ENCODE results near the gene ALG6.

ALG6 gene

GRCh38 chr1:63367215-63368103 is at the start of gene ALG6:
Gene ALG6 (plus strand): TSS chr1:63367627. CDS start chr1:63370978, 3,351 bp downstream.
- peak; percentile 93 for ATAC-seq (ENCODE audit: low read depth)

GRCh38 chr1:63317817-63318152 is 49.6 kb upstream of the ALG6 start:
- peaks cover 6% of the 10 kb centered on the region for H3K36me3 Mint-ChIP-seq
- peaks cover 31% of the 10 kb centered on the region for H3K27me3 Mint-ChIP-seq
- peak overlapping the region; percentile 42 for H3K4me3 Mint-ChIP-seq
- peaks cover 13% of the 10 kb centered on the region for H3K4me1 Mint-ChIP-seq
- H3K9me3 Mint-ChIP-seq = peaks cover 8% of the 10 kb centered on the region
- no peak for DNase-seq (ENCODE audit: low spot score in 2 of 2)
- ATAC-seq (ENCODE audit: low read depth) = no peak
- no peak overlapping the region for H3K27ac Mint-ChIP-seq

More at GRCh38 chr1:63367215-63368103, at the start of gene ALG6:
- peak within 1 kb of the TSS; percentile 85 for H3K27ac Mint-ChIP-seq
- peaks cover 4% of the 10 kb centered on the region for H3K27me3 Mint-ChIP-seq
- peak within 1 kb of the TSS; percentile 94 for H3K4me3 Mint-ChIP-seq
- no peaks in the 10 kb centered on the region for H3K9me3 Mint-ChIP-seq
- peaks cover 17% of the 10 kb centered on the region for H3K4me1 Mint-ChIP-seq
- peak; percentile 93 to 99 for DNase-seq (ENCODE audit: low spot score in 2 of 2)
- peaks cover 8% of the 10 kb centered on the region for H3K36me3 Mint-ChIP-seq

GRCh38 chr1:63318201-63318979 is 49.0 kb upstream of the ALG6 start:
- Mint-ChIP-seq H3K27me3 (peaks cover 31% of the 10 kb centered on the region), H3K9me3 (peaks cover 8% of the 10 kb centered on the region), H3K4me3 (peak overlapping the region; percentile 44), H3K27ac (peak overlapping the region; percentile 86), H3K4me1 (peaks cover 13% of the 10 kb centered on the region), H3K36me3 (peaks cover 6% of the 10 kb centered on the region)
- DNase-seq (ENCODE audit: low spot score in 2 of 2) = no peak
- ATAC-seq (ENCODE audit: low read depth) = no peak

GRCh38 chr1:63319046-63320021 is 48.1 kb upstream of the ALG6 start:
- no peak for ATAC-seq (ENCODE audit: low read depth)
- no peak for DNase-seq (ENCODE audit: low spot score in 2 of 2)
- Mint-ChIP-seq H3K36me3 (peaks cover 6% of the 10 kb centered on the region), H3K27me3 (peaks cover 31% of the 10 kb centered on the region), H3K27ac (peak overlapping the region; percentile 86), H3K4me1 (peaks cover 13% of the 10 kb centered on the region), H3K4me3 (no peak overlapping the region), H3K9me3 (peaks cover 8% of the 10 kb centered on the region)

GRCh38 chr1:63320022-63320721 is 47.3 kb upstream of the ALG6 start:
- peak overlapping the region; percentile 86 for H3K27ac Mint-ChIP-seq
- DNase-seq (ENCODE audit: low spot score in 2 of 2) (no peak), ATAC-seq (ENCODE audit: low read depth) (no peak)
- peaks cover 29% of the 10 kb centered on the region for H3K27me3 Mint-ChIP-seq
- H3K4me3 Mint-ChIP-seq = no peak overlapping the region
- H3K9me3 Mint-ChIP-seq = peaks cover 10% of the 10 kb centered on the region
- H3K36me3 Mint-ChIP-seq = peaks cover 6% of the 10 kb centered on the region
- peaks cover 16% of the 10 kb centered on the region for H3K4me1 Mint-ChIP-seq

- Mint-ChIP-seq H3K4me1 (peaks cover 16% of the 10 kb centered on the region), H3K9me3 (peaks cover 10% of the 10 kb centered on the region), H3K27ac (peak overlapping the region; percentile 88), H3K4me3 (peak overlapping the region; percentile 72), H3K36me3 (peaks cover 6% of the 10 kb centered on the region), H3K27me3 (peaks cover 27% of the 10 kb centered on the region)
- DNase-seq (ENCODE audit: low spot score in 2 of 2) = peak in 1 of 2 donors; percentile 27
- no peak for ATAC-seq (ENCODE audit: low read depth)
Observed at GRCh38 chr1:63321066-63321784, 46.2 kb upstream of the ALG6 start.

- Mint-ChIP-seq H3K27me3 (peaks cover 24% of the 10 kb centered on the region), H3K27ac (peak overlapping the region; percentile 88), H3K9me3 (peaks cover 10% of the 10 kb centered on the region), H3K36me3 (peaks cover 6% of the 10 kb centered on the region), H3K4me1 (peaks cover 16% of the 10 kb centered on the region), H3K4me3 (peak overlapping the region; percentile 72)
- DNase-seq (ENCODE audit: low spot score in 2 of 2) (no peak), ATAC-seq (ENCODE audit: low read depth) (no peak)
Observed at GRCh38 chr1:63321785-63322113, 45.7 kb upstream of the ALG6 start.

- ATAC-seq (ENCODE audit: low read depth) (peak; percentile 32), DNase-seq (ENCODE audit: low spot score in 2 of 2) (peak in 1 of 2 donors; percentile 37)
- H3K4me1 Mint-ChIP-seq = peaks cover 16% of the 10 kb centered on the region
- peaks cover 26% of the 10 kb centered on the region for H3K27me3 Mint-ChIP-seq
- H3K9me3 Mint-ChIP-seq = peaks cover 10% of the 10 kb centered on the region
- peak within 1 kb of the TSS; percentile 88 for H3K27ac Mint-ChIP-seq
- H3K4me3 Mint-ChIP-seq = peak within 1 kb of the TSS; percentile 72
- H3K36me3 Mint-ChIP-seq = peaks cover 6% of the 10 kb centered on the region
Observed at GRCh38 chr1:63322114-63322943, 45.1 kb upstream of the ALG6 start, which contains the start of gene FOXD3. Gene FOXD3 (plus strand): TSS chr1:63322567. CDS start chr1:63323059, 492 bp downstream.

- Mint-ChIP-seq H3K4me3 (peak overlapping the region; percentile 70), H3K36me3 (peaks cover 9% of the 10 kb centered on the region), H3K27me3 (peaks cover 34% of the 10 kb centered on the region), H3K9me3 (peaks cover 14% of the 10 kb centered on the region), H3K27ac (peak overlapping the region; percentile 47), H3K4me1 (peaks cover 14% of the 10 kb centered on the region)
- ATAC-seq (ENCODE audit: low read depth) = peak; percentile 22
- peak; percentile 45 to 65 for DNase-seq (ENCODE audit: low spot score in 2 of 2)
Observed at GRCh38 chr1:63322944-63323864, 44.2 kb upstream of the ALG6 start.

GRCh38 chr1:63323865-63324778 is 43.3 kb upstream of the ALG6 start:
- H3K4me1 Mint-ChIP-seq = peaks cover 13% of the 10 kb centered on the region
- H3K4me3 Mint-ChIP-seq = peak overlapping the region; percentile 72
- ATAC-seq (ENCODE audit: low read depth) (no peak), DNase-seq (ENCODE audit: low spot score in 2 of 2) (no peak)
- peaks cover 35% of the 10 kb centered on the region for H3K27me3 Mint-ChIP-seq
- peaks cover 7% of the 10 kb centered on the region for H3K36me3 Mint-ChIP-seq
- peaks cover 11% of the 10 kb centered on the region for H3K9me3 Mint-ChIP-seq
- H3K27ac Mint-ChIP-seq = peak overlapping the region; percentile 84

Measured in memory B cell (primary cell).